GM18861 (cell line): ENCODE results near the gene MUC3A.

Experiments
- ATAC-seq: cut with Tn5 transposase; IDR thresholded peaks from one replicate; pipeline ENCODE4 v1.9.1; 2021; ENCODE audit not compliant: unreplicated experiment

Gene MUC3A

DNA sequence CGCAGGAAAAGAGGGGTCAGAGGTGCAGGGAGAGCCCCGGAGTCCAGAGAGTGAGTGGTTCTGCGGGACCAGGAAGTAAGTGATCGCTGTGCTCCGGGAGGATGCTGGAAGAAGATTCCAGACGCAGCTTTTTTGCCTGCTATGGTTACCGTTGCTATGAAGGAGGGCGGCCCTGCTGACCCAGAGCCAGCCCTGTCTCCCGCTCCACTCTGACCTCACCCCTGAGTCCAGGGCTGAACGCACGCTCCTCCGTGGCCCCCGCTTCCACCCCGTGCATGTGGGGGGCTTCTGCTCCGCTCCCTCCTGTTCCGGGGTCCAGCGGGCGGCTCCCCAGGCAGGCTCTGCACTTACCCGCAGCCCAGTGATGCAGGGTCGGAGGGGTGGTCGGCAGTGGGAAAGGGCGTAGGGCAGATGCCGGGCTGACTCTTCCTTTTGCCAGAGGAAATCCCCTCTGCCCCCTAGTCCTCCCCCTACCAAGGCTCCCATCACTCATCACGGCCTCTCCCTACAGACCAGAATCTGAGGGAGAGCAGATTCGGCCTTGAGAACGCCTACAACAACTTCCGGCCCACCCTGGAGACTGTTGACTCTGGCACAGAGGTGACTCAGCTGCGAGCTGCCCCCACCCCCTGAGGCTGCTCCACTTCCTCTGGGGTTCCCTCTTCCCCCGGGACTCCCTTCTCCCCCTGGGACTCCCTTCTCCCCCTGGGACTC, 67.9 kb downstream of the MUC3A start:
- ATAC-seq = no peak
